GM18519 (cell line): Measurements from ENCODE around the gene KCTD7.
"Not testable (repeated sequence)": the region's sequence is repeated elsewhere in the genome, so short reads cannot be mapped to it uniquely, and the experiment has no call there.

Experiments used
- ATAC-seq: cut with Tn5 transposase; IDR thresholded peaks from one replicate; pipeline ENCODE4 v1.9.1; 2021; ENCODE audit warnings: mild to moderate bottlenecking, moderate library complexity; ENCODE audit not compliant: unreplicated experiment, low FRiP score

KCTD7 gene

GRCh38 chr7:66643395-66643794 is 14.7 kb downstream of the KCTD7 start:
- no peak for ATAC-seq

DNA sequence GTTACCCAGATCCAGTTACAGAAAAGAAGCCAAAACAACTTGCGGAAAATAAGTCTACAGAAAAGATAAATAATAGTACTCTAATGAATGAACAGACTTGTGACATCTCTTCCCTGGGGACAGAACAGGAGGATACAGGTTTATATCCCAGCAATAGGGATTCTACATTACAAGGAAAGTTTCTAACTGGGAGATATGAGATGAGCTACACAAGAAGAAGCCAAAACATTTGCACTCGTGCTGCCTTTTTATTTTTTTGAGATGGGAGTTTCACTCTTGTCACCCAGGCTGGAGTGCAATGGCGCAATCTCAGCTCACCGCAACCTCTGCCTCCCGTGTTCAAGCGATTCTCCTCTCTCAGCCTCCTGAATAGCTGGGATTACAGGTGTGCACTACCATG is 22.3 kb downstream of the KCTD7 start:
- ATAC-seq: not testable (repeated sequence)

DNA sequence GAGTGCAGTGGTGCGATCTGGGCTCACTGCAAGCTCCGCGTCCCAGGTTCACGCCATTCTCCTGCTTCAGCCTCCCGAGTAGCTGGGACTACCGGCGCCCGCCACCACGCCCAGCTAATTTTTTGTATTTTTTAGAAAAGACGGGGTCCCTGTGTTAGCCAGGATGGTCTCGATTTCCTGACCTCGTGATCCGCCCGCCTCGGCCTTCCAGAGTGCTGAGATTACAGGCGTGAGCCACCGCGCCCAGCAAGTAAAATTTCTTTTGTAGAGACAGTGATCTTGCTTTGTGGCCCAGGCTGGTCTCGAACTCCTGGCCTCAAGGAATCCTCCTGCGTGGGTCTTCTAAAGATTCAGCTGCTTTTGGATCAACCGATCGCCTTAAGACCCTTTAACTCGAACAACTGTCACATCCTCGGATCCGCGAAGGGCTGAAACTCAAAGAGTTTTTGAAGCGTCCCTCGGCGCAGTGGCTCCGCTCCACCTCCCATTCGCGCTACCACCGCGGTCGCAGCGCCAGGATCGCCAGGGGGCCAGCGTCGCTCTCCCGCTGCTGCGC is 25.1 kb downstream of the KCTD7 start:
- not testable (repeated sequence) for ATAC-seq

GRCh38 chr7:66654275-66655112 is 25.8 kb downstream of the KCTD7 start:
- peak; percentile 79 for ATAC-seq

- ATAC-seq: not testable (repeated sequence)
These were observed 26.6 kb downstream of the KCTD7 start for GRCh38 chr7:66655113-66655806.

- not testable (repeated sequence) for ATAC-seq
These were observed 27.3 kb downstream of the KCTD7 start for GRCh38 chr7:66655826-66656485.

DNA sequence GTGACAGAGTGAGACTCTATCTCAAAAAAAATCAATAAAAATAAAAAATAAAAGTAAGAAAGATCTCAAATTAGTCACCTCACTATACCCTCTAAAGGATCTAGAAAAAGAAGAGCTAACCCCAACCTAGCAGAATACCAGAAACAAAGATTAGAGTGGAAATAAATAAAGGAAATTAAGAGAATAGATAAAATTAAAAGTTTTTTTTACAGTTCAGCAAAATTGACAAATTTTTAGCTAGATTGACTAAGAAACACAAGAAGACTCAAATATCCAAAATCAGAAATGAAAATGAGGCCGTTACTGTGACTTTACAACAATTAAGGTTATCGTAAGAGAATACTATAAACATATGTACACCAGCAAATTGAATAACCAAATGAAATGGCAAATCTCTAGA is 29.1 kb downstream of the KCTD7 start:
- ATAC-seq: no peak

- ATAC-seq: no peak
These were observed 34.1 kb downstream of the KCTD7 start for GRCh38 chr7:66662646-66663264.

- ATAC-seq: no peak
These were observed 36.1 kb downstream of the KCTD7 start for GRCh38 chr7:66664590-66665293.

DNA sequence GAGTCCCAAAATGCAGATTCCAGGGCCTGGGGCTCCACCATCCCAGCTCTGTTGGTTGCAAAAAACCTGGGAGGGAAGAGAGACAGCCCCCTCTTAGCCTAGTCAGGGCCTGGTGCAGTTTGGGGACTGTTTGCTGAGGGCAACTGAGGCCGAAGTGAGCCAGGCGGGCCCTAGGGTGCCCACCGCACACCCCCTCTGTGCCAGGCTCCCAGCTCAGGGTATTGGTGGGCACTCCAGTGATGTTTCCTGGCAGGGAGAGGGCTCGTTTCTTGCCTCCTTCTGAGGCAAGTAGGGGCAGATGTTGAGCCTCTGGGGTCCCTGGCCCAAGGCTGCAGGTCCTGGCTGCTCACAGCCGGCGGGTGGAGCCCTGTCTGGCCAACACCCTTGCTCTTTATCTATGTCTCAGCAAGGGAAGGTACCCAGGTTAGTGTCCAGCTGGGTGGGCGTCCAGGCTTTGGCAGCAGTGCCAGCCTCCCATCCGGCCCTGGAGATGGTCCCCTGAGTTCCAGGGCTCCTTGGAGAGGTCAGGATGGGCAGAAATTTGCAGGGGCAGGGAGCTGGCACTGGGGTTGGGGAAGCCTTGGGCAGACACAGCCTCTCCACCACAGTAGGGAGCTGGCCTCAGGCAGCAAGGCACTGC is 37.8 kb downstream of the KCTD7 start:
- no peak for ATAC-seq

DNA sequence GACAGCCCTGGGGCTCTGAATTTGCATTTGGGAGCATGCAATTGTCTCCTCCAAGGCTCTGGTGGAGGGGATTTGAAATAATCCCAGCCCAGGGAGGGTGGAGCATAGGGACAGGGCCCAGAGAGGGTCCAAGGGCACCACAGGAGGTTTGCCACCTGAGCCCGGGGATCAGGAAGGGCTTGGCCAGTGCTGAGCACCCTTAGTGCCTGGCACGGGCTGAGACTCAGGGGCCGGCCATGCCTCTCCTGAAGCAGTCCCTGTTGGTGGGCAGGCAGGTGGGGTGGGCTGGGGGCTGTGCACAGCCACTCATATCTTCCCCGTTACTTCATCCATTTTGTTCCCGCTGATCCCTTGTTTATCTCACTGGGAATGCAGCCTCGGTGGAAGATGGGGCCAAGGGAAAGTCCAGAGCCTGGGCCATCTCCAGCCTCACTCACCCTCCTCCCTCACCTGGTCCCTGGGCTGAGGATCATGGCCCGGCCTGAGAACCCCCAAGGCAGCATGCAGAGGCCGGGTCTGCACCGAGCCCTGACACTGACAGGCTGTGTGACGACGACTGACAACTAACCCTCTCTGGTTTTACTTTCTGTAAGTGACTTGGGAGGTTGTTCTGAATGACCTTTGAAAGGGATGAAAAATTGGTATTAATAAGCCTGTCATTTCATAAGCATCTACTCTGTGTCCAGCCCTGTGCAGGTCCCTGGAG is 38.5 kb downstream of the KCTD7 start:
- ATAC-seq: no peak

- ATAC-seq: no peak
These were observed 39.4 kb downstream of the KCTD7 start for GRCh38 chr7:66668112-66668511.

GRCh38 chr7:66668677-66669076 is 40.0 kb downstream of the KCTD7 start:
- ATAC-seq: no peak

- ATAC-seq: no peak
These were observed 40.4 kb downstream of the KCTD7 start for GRCh38 chr7:66669088-66669487.

- no peak for ATAC-seq
These were observed 40.8 kb downstream of the KCTD7 start for GRCh38 chr7:66669496-66669895.

- ATAC-seq: no peak
These were observed 42.4 kb downstream of the KCTD7 start for GRCh38 chr7:66671034-66671433.

- ATAC-seq: not testable (repeated sequence)
These were observed 42.8 kb downstream of the KCTD7 start for GRCh38 chr7:66671486-66671885.

DNA sequence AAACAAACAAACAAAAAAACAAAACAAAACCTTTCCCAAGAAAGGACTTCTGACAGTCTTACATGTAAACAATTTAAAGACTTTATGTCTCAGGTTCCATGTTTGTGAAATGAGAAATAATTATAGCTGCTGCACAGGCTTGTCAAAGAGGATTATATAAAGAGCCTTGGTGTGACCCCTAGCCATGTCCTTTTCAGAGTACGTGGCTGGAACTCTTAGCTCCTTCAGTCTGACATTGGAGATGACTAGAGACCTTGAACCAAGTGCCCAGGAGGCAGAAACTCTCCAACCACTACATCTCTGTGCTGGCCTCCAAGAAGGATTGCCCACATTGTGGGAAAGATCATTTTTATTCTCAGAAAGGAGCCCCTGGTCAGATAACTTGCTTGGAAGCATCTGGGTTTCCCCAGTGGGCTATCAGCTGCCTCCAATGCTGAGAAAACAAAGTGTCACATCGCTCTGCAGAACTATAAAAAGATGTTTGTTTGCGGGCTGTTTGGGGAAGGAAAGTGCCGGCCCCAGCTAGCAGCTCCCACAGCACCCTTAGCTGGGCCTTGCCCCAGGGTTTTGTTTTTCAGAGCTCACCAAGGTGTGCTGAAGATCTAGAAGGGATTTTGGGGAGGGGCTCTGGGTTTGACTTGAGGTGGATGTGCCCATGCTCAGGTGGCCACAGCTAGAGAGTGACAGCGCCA is 43.9 kb downstream of the KCTD7 start:
- not testable (repeated sequence) for ATAC-seq
